ENCODE measurements around the gene C3orf49. TPM values are rescaled to one million over a fixed set of nuclear protein-coding genes. Genes with fewer than 3 reads are reported as not detected.

Gene C3orf49
- total RNA-seq, 1 experiment from 2014 or later: not detected

DNA sequence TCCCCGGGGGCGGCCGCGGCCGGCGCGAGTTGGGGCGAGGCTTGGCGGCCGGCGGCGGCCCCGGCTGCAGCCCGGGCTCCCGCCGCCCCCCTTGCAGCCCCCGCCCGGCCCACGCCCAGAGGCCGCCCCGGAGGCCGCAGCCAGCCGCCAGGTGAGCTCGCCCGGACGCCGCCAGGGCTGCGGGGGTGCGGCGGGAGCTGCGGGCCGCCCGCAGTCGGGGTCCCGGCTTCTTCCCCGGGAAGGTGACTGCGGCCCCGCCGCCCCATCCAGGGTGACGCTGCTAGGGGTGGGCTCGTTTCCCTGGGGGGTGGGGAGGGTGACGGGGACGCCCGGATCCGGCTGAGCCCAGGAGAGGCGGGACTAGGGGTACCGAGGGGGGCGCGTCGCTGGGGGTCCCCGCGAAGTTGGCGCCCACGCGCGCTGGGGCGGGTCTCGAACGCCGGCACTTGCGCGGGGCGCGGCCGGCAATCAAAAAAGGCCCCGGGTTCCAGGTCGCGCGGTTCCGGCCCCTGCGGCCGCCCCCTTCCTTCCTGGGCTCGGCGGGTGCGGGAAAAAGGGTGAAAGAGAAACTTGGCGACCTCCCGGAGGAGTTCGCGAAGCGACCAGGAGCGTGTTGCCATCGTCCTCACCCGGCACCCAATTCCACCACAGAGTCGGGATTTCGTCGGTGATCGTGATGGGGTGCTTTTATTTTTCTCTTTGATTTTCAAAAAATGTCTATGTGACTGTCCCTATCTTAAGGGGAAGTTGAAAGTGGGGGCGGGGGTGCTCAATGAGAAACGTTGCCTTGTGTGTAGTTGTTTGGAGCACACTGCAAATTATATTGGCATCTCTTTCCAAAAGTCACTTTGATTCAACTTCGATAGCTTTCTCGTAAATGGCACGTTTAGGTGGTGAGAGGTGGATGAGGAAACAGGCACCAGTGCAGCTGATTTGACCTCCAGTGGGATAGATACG is 45.2 kb downstream of the C3orf49 start:
- peak overlapping the region; percentile 90 for H3K9ac ChIP-seq (ENCODE audit: low read length)
- H2AFZ ChIP-seq (ENCODE audit: low read length): peak overlapping the region; percentile 20; the same call in 1 of the 2 replicates
- no peaks in the 10 kb centered on the region for H4K20me1 ChIP-seq (ENCODE audit: insufficient read depth, low read depth, low read length)
- peak overlapping the region; percentile 92 for H3K4me3 ChIP-seq (ENCODE audit: low read length)
- H3K79me2 ChIP-seq (ENCODE audit: low read length): peaks cover 95% of the 10 kb centered on the region
- H3K36me3 ChIP-seq (ENCODE audit: insufficient read depth, low read length): peaks cover 16% of the 10 kb centered on the region; the same call in 1 of the 2 replicates
- no peaks in the 10 kb centered on the region for H3K9me3 ChIP-seq (ENCODE audit: low read length)
- DNase-seq: peak; percentile 84
- peak overlapping the region; percentile 75 for H3K4me2 ChIP-seq (ENCODE audit: low read depth, low read length, poor library complexity, severe bottlenecking)
- H3K4me1 ChIP-seq (ENCODE audit: low read length): peaks cover 61% of the 10 kb centered on the region
- peak overlapping the region; percentile 71 for H3K27ac ChIP-seq (ENCODE audit: low read length)
- H3K9me2 ChIP-seq (replicated peaks; ENCODE audit: insufficient read depth, low read length): no peaks in the 10 kb centered on the region
- H3K27me3 ChIP-seq (ENCODE audit: low read length): no peaks in the 10 kb centered on the region

DNA sequence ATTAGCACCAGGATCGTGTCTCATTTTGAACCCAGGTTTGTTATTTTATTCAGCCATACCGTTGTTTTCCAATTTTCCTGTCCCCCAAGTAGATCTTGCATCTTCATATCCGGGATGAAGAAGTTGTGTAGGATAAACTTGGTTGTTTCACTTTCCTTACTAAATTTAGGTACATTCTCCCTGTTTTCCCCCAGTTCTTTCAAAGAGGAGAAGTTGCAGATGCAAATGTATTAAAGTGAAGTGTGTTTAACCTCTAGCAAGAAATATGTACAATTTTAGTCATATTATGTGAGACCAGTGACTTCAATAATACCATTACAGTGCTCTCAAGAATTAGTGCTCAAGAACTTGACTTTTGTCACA is 45.8 kb downstream of the C3orf49 start:
- H3K79me2 ChIP-seq (ENCODE audit: low read length): peaks cover 95% of the 10 kb centered on the region
- H3K9me2 ChIP-seq (replicated peaks; ENCODE audit: insufficient read depth, low read length): no peaks in the 10 kb centered on the region
- no peaks in the 10 kb centered on the region for H3K9me3 ChIP-seq (ENCODE audit: low read length)
- H3K4me1 ChIP-seq (ENCODE audit: low read length): peaks cover 61% of the 10 kb centered on the region
- H3K27ac ChIP-seq (ENCODE audit: low read length): peak overlapping the region; percentile 71
- H4K20me1 ChIP-seq (ENCODE audit: insufficient read depth, low read depth, low read length): no peaks in the 10 kb centered on the region
- no peak for DNase-seq
- peak overlapping the region; percentile 20; the same call in 1 of the 2 replicates for H2AFZ ChIP-seq (ENCODE audit: low read length)
- H3K4me3 ChIP-seq (ENCODE audit: low read length): peak overlapping the region; percentile 92
- H3K36me3 ChIP-seq (ENCODE audit: insufficient read depth, low read length): peaks cover 16% of the 10 kb centered on the region; the same call in 1 of the 2 replicates
- H3K4me2 ChIP-seq (ENCODE audit: low read depth, low read length, poor library complexity, severe bottlenecking): peak overlapping the region; percentile 75
- H3K9ac ChIP-seq (ENCODE audit: low read length): peak overlapping the region; percentile 90
- no peaks in the 10 kb centered on the region for H3K27me3 ChIP-seq (ENCODE audit: low read length)

DNA sequence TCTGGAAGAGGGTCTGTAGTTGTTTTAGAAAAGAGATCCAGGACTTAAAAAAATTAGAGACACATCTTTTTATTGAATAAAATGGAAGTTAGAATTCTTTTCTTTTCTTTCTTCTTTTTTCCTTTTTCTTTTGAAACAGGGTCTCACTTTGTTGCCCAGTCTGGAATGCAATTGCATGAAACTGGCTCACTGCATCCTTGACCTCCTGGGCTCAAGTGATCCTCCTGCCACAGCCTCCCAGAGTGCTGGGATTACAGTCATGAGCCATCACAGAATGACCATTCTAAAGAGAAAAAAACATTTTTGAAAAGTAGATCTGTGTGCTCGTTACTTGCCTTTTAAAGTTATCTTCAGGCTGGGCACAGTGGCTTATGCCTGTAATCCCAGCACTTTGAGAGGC is 48.1 kb downstream of the C3orf49 start:
- H4K20me1 ChIP-seq (ENCODE audit: insufficient read depth, low read depth, low read length): no peaks in the 10 kb centered on the region; the same call in 1 of the 2 replicates
- H3K9me2 ChIP-seq (replicated peaks; ENCODE audit: insufficient read depth, low read length): no peaks in the 10 kb centered on the region

DNA sequence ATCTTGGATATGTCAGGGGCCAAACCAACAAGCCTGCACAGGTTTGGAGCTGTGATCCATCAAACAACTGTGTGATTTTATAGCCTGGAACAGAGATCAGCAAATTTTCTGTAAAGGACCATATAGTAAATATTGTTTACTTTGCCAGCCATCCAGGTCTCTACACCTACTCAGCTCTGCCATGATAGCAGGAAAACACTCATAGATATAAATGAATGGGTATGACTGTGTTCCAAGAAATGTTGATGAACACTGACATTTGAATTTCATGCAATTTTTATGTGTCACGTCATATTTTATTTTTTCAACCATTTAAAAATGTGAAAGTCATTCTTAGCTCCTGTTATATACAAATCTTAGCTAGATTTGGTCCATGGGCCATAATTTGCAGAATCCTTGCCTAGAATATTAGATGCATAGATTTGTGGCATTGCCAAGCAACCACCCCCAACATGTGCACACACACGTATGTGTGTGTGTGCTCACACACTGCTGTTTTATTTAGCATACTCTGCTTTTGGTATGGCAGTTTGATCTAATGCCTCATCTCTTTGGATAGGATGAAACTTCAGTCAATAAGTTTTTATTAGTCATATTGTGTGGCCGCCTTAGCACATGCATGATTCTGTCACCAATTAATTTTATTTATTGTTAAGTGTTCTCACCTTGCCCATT is 51.0 kb downstream of the C3orf49 start:
- no peaks in the 10 kb centered on the region; the same call in 1 of the 2 replicates for H4K20me1 ChIP-seq (ENCODE audit: insufficient read depth, low read depth, low read length)
- DNase-seq: no peak
- peak overlapping the region; percentile 24 for H3K4me2 ChIP-seq (ENCODE audit: low read depth, low read length, poor library complexity, severe bottlenecking)
- H2AFZ ChIP-seq (ENCODE audit: low read length): no peak overlapping the region
- H3K4me3 ChIP-seq (ENCODE audit: low read length): no peak overlapping the region
- peaks cover 69% of the 10 kb centered on the region for H3K4me1 ChIP-seq (ENCODE audit: low read length)
- H3K79me2 ChIP-seq (ENCODE audit: low read length): peaks cover 98% of the 10 kb centered on the region
- H3K27ac ChIP-seq (ENCODE audit: low read length): no peak overlapping the region
- no peak overlapping the region for H3K9ac ChIP-seq (ENCODE audit: low read length)
- H3K9me3 ChIP-seq (ENCODE audit: low read length): no peaks in the 10 kb centered on the region
- no peaks in the 10 kb centered on the region for H3K9me2 ChIP-seq (replicated peaks; ENCODE audit: insufficient read depth, low read length)
- H3K27me3 ChIP-seq (ENCODE audit: low read length): no peaks in the 10 kb centered on the region
- H3K36me3 ChIP-seq (ENCODE audit: insufficient read depth, low read length): peaks cover 24% of the 10 kb centered on the region; the same call in 1 of the 2 replicates

More for the DNA sequence above, 48.1 kb downstream of the C3orf49 start:
- Histone ChIP-seq H3K4me1 (ENCODE audit: low read length) (peaks cover 62% of the 10 kb centered on the region), H3K4me2 (ENCODE audit: low read depth, low read length, poor library complexity, severe bottlenecking) (no peak overlapping the region), H3K9me3 (ENCODE audit: low read length) (no peaks in the 10 kb centered on the region), H3K36me3 (ENCODE audit: insufficient read depth, low read length) (peaks cover 20% of the 10 kb centered on the region; the same call in 1 of the 2 replicates), H3K9ac (ENCODE audit: low read length) (no peak overlapping the region), H2AFZ (ENCODE audit: low read length) (no peak overlapping the region), H3K27me3 (ENCODE audit: low read length) (no peaks in the 10 kb centered on the region), H3K4me3 (ENCODE audit: low read length) (no peak overlapping the region), H3K79me2 (ENCODE audit: low read length) (peaks cover 94% of the 10 kb centered on the region), H3K27ac (ENCODE audit: low read length) (no peak overlapping the region)
- DNase-seq: no peak

DNA sequence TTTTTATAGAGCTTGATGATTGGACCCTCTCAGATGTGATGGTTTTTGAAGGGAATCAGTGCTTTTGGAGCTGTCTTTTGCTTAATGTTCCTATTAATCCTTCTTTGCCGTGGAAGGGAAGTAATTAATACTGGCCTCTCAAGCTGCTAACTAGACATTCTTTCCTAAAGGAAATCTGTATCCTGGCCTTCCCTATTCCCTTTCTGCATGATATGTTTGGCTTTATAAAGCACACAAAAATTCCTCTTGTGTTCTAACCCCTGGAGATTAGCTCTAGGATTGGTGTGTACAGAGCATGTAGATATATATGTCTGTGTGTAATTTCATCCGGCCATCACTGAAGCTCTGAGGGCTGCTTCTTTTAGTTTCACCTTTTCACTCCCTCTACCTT is 51.5 kb downstream of the C3orf49 start:
- Histone ChIP-seq H3K27me3 (ENCODE audit: low read length) (no peaks in the 10 kb centered on the region), H2AFZ (ENCODE audit: low read length) (no peak overlapping the region), H3K9me3 (ENCODE audit: low read length) (no peaks in the 10 kb centered on the region), H3K9ac (ENCODE audit: low read length) (no peak overlapping the region), H3K4me3 (ENCODE audit: low read length) (no peak overlapping the region), H3K9me2 (replicated peaks; ENCODE audit: insufficient read depth, low read length) (no peaks in the 10 kb centered on the region), H3K79me2 (ENCODE audit: low read length) (peaks cover 99% of the 10 kb centered on the region), H4K20me1 (ENCODE audit: insufficient read depth, low read depth, low read length) (no peaks in the 10 kb centered on the region; the same call in 1 of the 2 replicates), H3K4me2 (ENCODE audit: low read depth, low read length, poor library complexity, severe bottlenecking) (peak overlapping the region; percentile 24), H3K4me1 (ENCODE audit: low read length) (peaks cover 71% of the 10 kb centered on the region), H3K36me3 (ENCODE audit: insufficient read depth, low read length) (peaks cover 24% of the 10 kb centered on the region; the same call in 1 of the 2 replicates), H3K27ac (ENCODE audit: low read length) (peak overlapping the region; percentile 22; the same call in 1 of the 2 replicates)
- DNase-seq: no peak

DNA sequence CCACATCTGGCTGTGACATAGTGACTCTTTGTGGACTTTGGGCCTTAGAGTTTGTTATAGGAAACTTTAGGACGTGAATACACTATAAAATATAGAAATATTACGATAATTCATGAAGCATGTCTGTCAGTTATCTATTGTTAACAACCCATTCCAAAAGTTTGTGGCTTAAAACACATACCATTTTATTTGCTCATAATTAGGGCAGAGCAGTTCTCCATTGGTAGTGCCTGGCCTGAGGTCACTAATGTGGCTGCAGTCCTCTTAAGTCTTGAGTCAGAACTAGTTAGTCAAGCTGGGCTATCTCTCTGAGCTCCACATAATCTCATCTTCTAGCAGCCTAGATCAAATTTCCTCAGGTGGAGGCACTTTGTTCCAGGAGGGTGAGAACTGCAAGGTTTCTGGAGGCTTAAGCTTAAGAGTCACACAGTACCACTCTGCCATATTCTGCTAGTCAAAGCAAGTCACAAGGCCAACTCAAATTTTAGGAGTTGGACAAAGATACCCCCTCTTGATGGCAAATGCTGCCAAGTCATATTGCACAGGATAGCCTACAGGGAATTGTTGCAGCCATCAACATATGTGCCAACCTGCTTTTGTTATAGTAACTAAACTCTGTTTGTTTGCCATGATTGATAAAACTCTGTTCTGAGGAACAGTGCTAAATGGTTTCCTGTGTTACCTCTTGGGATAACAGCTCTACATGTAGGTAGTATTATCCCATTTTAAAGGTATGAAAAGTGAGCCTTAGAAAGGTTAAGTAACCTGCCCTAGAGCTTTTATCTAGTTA is 53.2 kb downstream of the C3orf49 start:
- H2AFZ ChIP-seq (ENCODE audit: low read length): no peak overlapping the region
- H3K9me3 ChIP-seq (ENCODE audit: low read length): no peaks in the 10 kb centered on the region
- peaks cover 99% of the 10 kb centered on the region for H3K79me2 ChIP-seq (ENCODE audit: low read length)
- no peaks in the 10 kb centered on the region for H3K27me3 ChIP-seq (ENCODE audit: low read length)
- peaks cover 14% of the 10 kb centered on the region; the same call in 1 of the 2 replicates for H3K36me3 ChIP-seq (ENCODE audit: insufficient read depth, low read length)
- peaks cover 76% of the 10 kb centered on the region for H3K4me1 ChIP-seq (ENCODE audit: low read length)
- no peak overlapping the region for H3K4me2 ChIP-seq (ENCODE audit: low read depth, low read length, poor library complexity, severe bottlenecking)
- no peak for DNase-seq
- no peak overlapping the region for H3K9ac ChIP-seq (ENCODE audit: low read length)
- H4K20me1 ChIP-seq (ENCODE audit: insufficient read depth, low read depth, low read length): peaks cover 4% of the 10 kb centered on the region
- H3K4me3 ChIP-seq (ENCODE audit: low read length): no peak overlapping the region
- no peak overlapping the region for H3K27ac ChIP-seq (ENCODE audit: low read length)
- H3K9me2 ChIP-seq (replicated peaks; ENCODE audit: insufficient read depth, low read length): no peaks in the 10 kb centered on the region

DNA sequence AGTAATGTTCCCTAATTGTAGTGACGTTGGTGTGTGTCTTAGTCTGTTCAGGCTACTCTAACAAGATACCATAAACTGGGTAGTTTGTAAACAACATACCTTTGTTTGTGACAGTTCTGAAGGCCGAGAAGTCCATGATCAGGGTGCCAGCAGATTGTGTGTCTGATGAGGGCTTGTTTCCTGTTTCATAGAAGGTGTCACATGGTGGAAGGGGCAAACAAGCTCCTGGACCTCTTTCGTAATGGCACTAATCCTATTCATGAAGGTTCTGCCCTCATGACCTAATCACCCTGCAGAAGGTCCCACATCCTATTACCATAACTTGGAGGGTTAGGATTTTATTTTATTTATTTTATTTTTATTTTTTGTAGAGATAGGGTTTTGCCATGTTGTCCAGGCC is 55.7 kb downstream of the C3orf49 start:
- H3K4me2 ChIP-seq (ENCODE audit: low read depth, low read length, poor library complexity, severe bottlenecking): no peak overlapping the region
- H3K9me2 ChIP-seq (replicated peaks; ENCODE audit: insufficient read depth, low read length): no peaks in the 10 kb centered on the region
- H3K27ac ChIP-seq (ENCODE audit: low read length): no peak overlapping the region
- H3K9me3 ChIP-seq (ENCODE audit: low read length): no peaks in the 10 kb centered on the region
- no peak overlapping the region for H3K4me3 ChIP-seq (ENCODE audit: low read length)
- H2AFZ ChIP-seq (ENCODE audit: low read length): no peak overlapping the region
- no peak for DNase-seq
- peaks cover 72% of the 10 kb centered on the region for H3K4me1 ChIP-seq (ENCODE audit: low read length)
- peaks cover 15% of the 10 kb centered on the region for H4K20me1 ChIP-seq (ENCODE audit: insufficient read depth, low read depth, low read length)
- peaks cover 99% of the 10 kb centered on the region for H3K79me2 ChIP-seq (ENCODE audit: low read length)
- peaks cover 8% of the 10 kb centered on the region; the same call in 1 of the 2 replicates for H3K36me3 ChIP-seq (ENCODE audit: insufficient read depth, low read length)
- no peak overlapping the region for H3K9ac ChIP-seq (ENCODE audit: low read length)
- H3K27me3 ChIP-seq (ENCODE audit: low read length): no peaks in the 10 kb centered on the region

Data from Karpas-422 (cell line).